Gastrocnemius medialis (tissue), 4 donors: ENCODE measurements around the gene LRP11. TPM values are rescaled to one million over a fixed set of nuclear protein-coding genes. Genes with fewer than 3 reads are reported as not detected.

Experiments
- ATAC-seq, 2 donors: fragments of 150-250 bp; one replicate each; pipeline ENCODE4 v1.9.1; 2016
- DNase-seq, 2 donors: peaks; one replicate each; pipeline ENCODE4 v3.0.0-alpha.2; 2019
- H3K27ac ChIP-seq, 4 donors: fragments of 200-600 bp; sonication (generic); 1 replicate in 1 of 4; 2 replicates in 3 of 4; pipeline ENCODE4 v1.5.1; 2016 to 2018; ENCODE audit warnings: mild to moderate bottlenecking in 2 of 4, moderate library complexity in 1 of 4
- H3K27me3 ChIP-seq, 3 donors: fragments of 200-600 bp; sonication (generic) in 2 of 3; 1 replicate in 1 of 3; 2 replicates in 2 of 3; pipeline versions ENCODE4 v1.5.1 to v1.6.0; 2016 to 2019; ENCODE audit warnings: mild to moderate bottlenecking in 1 of 3, moderate library complexity in 1 of 3
- H3K36me3 ChIP-seq, 2 donors: fragments of 200-600 bp; sonication (generic) in 1 of 2; one replicate each; pipeline ENCODE4 v1.5.1; 2017 to 2018
- H3K4me1 ChIP-seq, 2 donors: fragments of 200-600 bp; sonication (generic) in 1 of 2; one replicate each; pipeline ENCODE4 v1.5.1; 2016 to 2017; ENCODE audit warnings: mild to moderate bottlenecking in 2 of 2
- H3K4me3 ChIP-seq, 4 donors: fragments of 200-600 bp; sonication (generic) in 3 of 4; 1 replicate in 1 of 4; 2 replicates in 3 of 4; pipeline ENCODE4 v1.5.1; 2016 to 2019; ENCODE audit warnings: mild to moderate bottlenecking in 2 of 4
- H3K9me3 ChIP-seq, 3 donors: fragments of 200-600 bp; sonication (generic) in 2 of 3; 1 replicate in 1 of 3; 2 replicates in 2 of 3; pipeline ENCODE4 v1.5.1; 2016 to 2019
- CTCF ChIP-seq, 5 experiments: fragments of 450-650 bp in 3 of 5; fragments of 200-600 bp in 2 of 5; sonication (generic) in 2 of 5; IDR thresholded peaks in 4 of 5; conservative IDR thresholded peaks in 1 of 5; 1 replicate in 4 of 5; 2 replicates in 1 of 5; pipeline ENCODE4 v1.5.1; 2016 to 2019; ENCODE audit warnings: antibody characterized with exemption in 5 of 5, mild to moderate bottlenecking in 3 of 5, moderate library complexity in 3 of 5
- POLR2A ChIP-seq, 2 donors: fragments of 450-650 bp; IDR thresholded peaks; one replicate each; pipeline ENCODE4 v1.6.1; 2017; ENCODE audit warnings: antibody characterized with exemption in 2 of 2, mild to moderate bottlenecking in 2 of 2, moderate library complexity in 2 of 2
- in situ Hi-C, 4 donors: fragments of 200-750 bp; cut with MboI; loops; one replicate each; pipeline versions ENCODE4 v1.15.0 to v1.8.0; 2017; ENCODE audit warnings: low sequenced_read_pairs in 4 of 4
- intact Hi-C: fragments of 100-400 bp; cut with DNase I; formaldehyde crosslinking; loops from one replicate; pipeline ENCODE4 v1.15.1; 2023; ENCODE audit warnings: low total_unique reads
- total RNA-seq, 4 donors: library from RNA; depleted of rRNA; stranded (reverse); fragments of >200 nt; gene quantifications; one replicate each; pipeline versions ENCODE4 v1.1.0 to v1.2.3, GENCODE V29; 2016

LRP11 gene
- total RNA-seq, 4 donors from 2014 or later, result 5.5 to 19.8 (median 6.1) TPM

GRCh38 chr6:149781715-149782114 is 82.4 kb downstream of the LRP11 start:
- H3K27me3 ChIP-seq, result no peaks in the 10 kb centered on the region
- no peak overlapping the region for H3K27ac ChIP-seq
- H3K4me3 ChIP-seq, result no peak overlapping the region
- DNase-seq (no peak), ATAC-seq (no peak)
- no peaks in the 10 kb centered on the region for H3K36me3 ChIP-seq
- intact Hi-C loops, result no loop called here
- in situ Hi-C loops, result no loop called here
- TF ChIP-seq CTCF (IDR thresholded peaks at IDR 0.05 in 4 of 5, conservative IDR thresholded peaks at IDR 0.05 in 1 of 5) (no peak), POLR2A (IDR thresholded peaks at IDR 0.05) (no peak)
- no peaks in the 10 kb centered on the region for H3K4me1 ChIP-seq
- no peaks in the 10 kb centered on the region for H3K9me3 ChIP-seq

- Histone ChIP-seq H3K9me3 (no peaks in the 10 kb centered on the region), H3K4me1 (no peaks in the 10 kb centered on the region), H3K4me3 (no peak overlapping the region), H3K27me3 (no peaks in the 10 kb centered on the region), H3K27ac (no peak overlapping the region), H3K36me3 (peaks cover 0 to 9% of the 10 kb centered on the region in 2 donors)
- TF ChIP-seq POLR2A (IDR thresholded peaks at IDR 0.05) (no peak), CTCF (IDR thresholded peaks at IDR 0.05 in 4 of 5, conservative IDR thresholded peaks at IDR 0.05 in 1 of 5) (no peak)
- ATAC-seq (no peak), DNase-seq (no peak)
- intact Hi-C loops (no loop called here), in situ Hi-C loops (no loop called here)
Measured at GRCh38 chr6:149779644-149779963, 84.6 kb downstream of the LRP11 start.

GRCh38 chr6:149777624-149778023 is 86.5 kb downstream of the LRP11 start:
- intact Hi-C loops (no loop called here), in situ Hi-C loops (no loop called here)
- no peak for ATAC-seq
- TF ChIP-seq POLR2A (IDR thresholded peaks at IDR 0.05), result no peak
- TF ChIP-seq CTCF (IDR thresholded peaks at IDR 0.05 in 4 of 5, conservative IDR thresholded peaks at IDR 0.05 in 1 of 5), result no peak
- Histone ChIP-seq H3K36me3 (peaks cover 0 to 27% of the 10 kb centered on the region in 2 donors), H3K4me3 (no peak overlapping the region), H3K9me3 (no peaks in the 10 kb centered on the region), H3K27ac (no peak overlapping the region), H3K4me1 (no peaks in the 10 kb centered on the region), H3K27me3 (no peaks in the 10 kb centered on the region)
- no peak for DNase-seq

- intact Hi-C loops, result no loop called here
- Histone ChIP-seq H3K4me1 (no peaks in the 10 kb centered on the region), H3K4me3 (no peak overlapping the region), H3K9me3 (no peaks in the 10 kb centered on the region), H3K27me3 (no peaks in the 10 kb centered on the region), H3K36me3 (peaks cover 0 to 46% of the 10 kb centered on the region in 2 donors), H3K27ac (no peak overlapping the region)
- no peak for ATAC-seq
- TF ChIP-seq POLR2A (IDR thresholded peaks at IDR 0.05) (no peak), CTCF (IDR thresholded peaks at IDR 0.05 in 4 of 5, conservative IDR thresholded peaks at IDR 0.05 in 1 of 5) (no peak)
- in situ Hi-C loops, result no loop called here
- no peak for DNase-seq
Measured at GRCh38 chr6:149771925-149772324, 92.2 kb downstream of the LRP11 start.

- H3K4me1 ChIP-seq, result no peaks in the 10 kb centered on the region
- intact Hi-C loops (no loop called here), in situ Hi-C loops (no loop called here)
- no peak for ATAC-seq
- H3K27me3 ChIP-seq, result no peaks in the 10 kb centered on the region
- DNase-seq, result no peak
- H3K9me3 ChIP-seq, result no peaks in the 10 kb centered on the region
- no peak overlapping the region for H3K4me3 ChIP-seq
- peaks cover 0 to 53% of the 10 kb centered on the region in 2 donors for H3K36me3 ChIP-seq
- H3K27ac ChIP-seq, result no peak overlapping the region
- TF ChIP-seq CTCF (IDR thresholded peaks at IDR 0.05 in 4 of 5, conservative IDR thresholded peaks at IDR 0.05 in 1 of 5) (no peak), POLR2A (IDR thresholded peaks at IDR 0.05) (no peak)
Measured at GRCh38 chr6:149771185-149771584, 93.0 kb downstream of the LRP11 start.
